ENCODE measurements around the gene NEUROD2.

Gene NEUROD2

GRCh38 chr17:39607851-39608130 is at the start of gene NEUROD2:
Gene NEUROD2, minus strand, starts transcription at chr17:39607920. Its CDS starts 1,321 bp downstream, at chr17:39606599.
- DNase-seq: no peak

- no peak for DNase-seq
These were observed 47.4 kb upstream of the NEUROD2 start for GRCh38 chr17:39655105-39655504.

GRCh38 chr17:39653662-39654331 is 46.1 kb upstream of the NEUROD2 start:
- DNase-seq: peak; percentile 60

- DNase-seq: no peak
These were observed 45.6 kb upstream of the NEUROD2 start for GRCh38 chr17:39653316-39653661.

GRCh38 chr17:39652587-39653315 is 45.0 kb upstream of the NEUROD2 start:
- no peak for DNase-seq

- DNase-seq: no peak
These were observed 44.3 kb upstream of the NEUROD2 start for GRCh38 chr17:39651923-39652586.

- no peak for DNase-seq
These were observed 42.4 kb upstream of the NEUROD2 start for GRCh38 chr17:39650121-39650579.

- no peak for DNase-seq
These were observed 41.1 kb upstream of the NEUROD2 start for GRCh38 chr17:39648616-39649366.

- no peak for DNase-seq
These were observed 39.5 kb upstream of the NEUROD2 start for GRCh38 chr17:39647256-39647655.

- no peak for DNase-seq
These were observed 35.6 kb upstream of the NEUROD2 start for GRCh38 chr17:39643271-39643670.

GRCh38 chr17:39642291-39643074 is 34.8 kb upstream of the NEUROD2 start:
- DNase-seq: no peak

- DNase-seq: no peak
These were observed 34.2 kb upstream of the NEUROD2 start for GRCh38 chr17:39641883-39642282.

GRCh38 chr17:39641097-39641496 is 33.4 kb upstream of the NEUROD2 start:
- no peak for DNase-seq

GRCh38 chr17:39640591-39641031 is 32.9 kb upstream of the NEUROD2 start:
- DNase-seq: no peak

- no peak for DNase-seq
These were observed 32.1 kb upstream of the NEUROD2 start for GRCh38 chr17:39639566-39640458.

- DNase-seq: no peak
These were observed 31.3 kb upstream of the NEUROD2 start for GRCh38 chr17:39639043-39639442.

- no peak for DNase-seq
These were observed 30.6 kb upstream of the NEUROD2 start for GRCh38 chr17:39638317-39638716.

- peak; percentile 79 for DNase-seq
These were observed 29.4 kb upstream of the NEUROD2 start, which contains the start of gene STARD3 for GRCh38 chr17:39636927-39637736. Gene STARD3, plus strand, starts transcription at chr17:39637144. Its CDS starts 16,388 bp downstream, at chr17:39653532.

- no peak for DNase-seq
These were observed 28.8 kb upstream of the NEUROD2 start for GRCh38 chr17:39636587-39636926.

GRCh38 chr17:39635614-39636176 is 28.0 kb upstream of the NEUROD2 start:
- DNase-seq: no peak
